ENCODE results near the gene ZFAND6. TPM values are rescaled to one million over a fixed set of nuclear protein-coding genes. Genes with fewer than 3 reads are reported as not detected.

The ZFAND6 gene
- total RNA-seq, 1 donor from 2014 or later, result 101 TPM

DNA sequence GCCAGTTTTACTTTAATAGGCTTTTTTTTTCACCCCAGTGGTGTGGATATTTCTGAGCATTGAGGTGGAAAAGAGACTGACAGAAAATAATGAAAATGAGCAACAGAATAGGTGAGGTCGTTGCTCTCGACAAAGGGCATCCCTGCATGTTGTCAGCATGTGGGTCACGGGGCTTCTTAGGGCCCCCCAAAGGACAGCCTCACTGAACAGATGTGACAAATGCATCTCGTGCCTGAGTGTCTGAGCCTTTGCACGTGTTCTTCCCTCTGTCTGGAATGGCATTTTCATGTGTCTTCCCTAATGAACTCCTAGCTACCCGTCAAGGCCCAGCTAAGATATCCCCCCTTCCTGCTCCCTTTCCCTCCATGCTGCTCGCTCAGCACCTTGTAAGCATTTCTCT, 125.1 kb downstream of the ZFAND6 start:
- ATAC-seq (ENCODE audit: low read depth), result no peak
- H3K4me3 Mint-ChIP-seq, result no peak overlapping the region
- ChIA-PET CTCF (no interaction called here), POLR2A (no interaction called here)
- H3K9me3 Mint-ChIP-seq, result peaks cover 5% of the 10 kb centered on the region
- intact Hi-C loops (cut with micrococcal nuclease), result no loop called here
- H3K4me1 Mint-ChIP-seq, result no peaks in the 10 kb centered on the region
- TF ChIP-seq, protein P1, sequence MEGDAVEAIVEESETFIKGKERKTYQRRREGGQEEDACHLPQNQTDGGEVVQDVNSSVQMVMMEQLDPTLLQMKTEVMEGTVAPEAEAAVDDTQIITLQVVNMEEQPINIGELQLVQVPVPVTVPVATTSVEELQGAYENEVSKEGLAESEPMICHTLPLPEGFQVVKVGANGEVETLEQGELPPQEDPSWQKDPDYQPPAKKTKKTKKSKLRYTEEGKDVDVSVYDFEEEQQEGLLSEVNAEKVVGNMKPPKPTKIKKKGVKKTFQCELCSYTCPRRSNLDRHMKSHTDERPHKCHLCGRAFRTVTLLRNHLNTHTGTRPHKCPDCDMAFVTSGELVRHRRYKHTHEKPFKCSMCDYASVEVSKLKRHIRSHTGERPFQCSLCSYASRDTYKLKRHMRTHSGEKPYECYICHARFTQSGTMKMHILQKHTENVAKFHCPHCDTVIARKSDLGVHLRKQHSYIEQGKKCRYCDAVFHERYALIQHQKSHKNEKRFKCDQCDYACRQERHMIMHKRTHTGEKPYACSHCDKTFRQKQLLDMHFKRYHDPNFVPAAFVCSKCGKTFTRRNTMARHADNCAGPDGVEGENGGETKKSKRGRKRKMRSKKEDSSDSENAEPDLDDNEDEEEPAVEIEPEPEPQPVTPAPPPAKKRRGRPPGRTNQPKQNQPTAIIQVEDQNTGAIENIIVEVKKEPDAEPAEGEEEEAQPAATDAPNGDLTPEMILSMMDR (IDR thresholded peaks at IDR 0.05), result no peak
- no peaks in the 10 kb centered on the region for H3K27me3 Mint-ChIP-seq
- peaks cover 10% of the 10 kb centered on the region for H3K36me3 Mint-ChIP-seq (ENCODE audit: low read depth)
- H3K27ac Mint-ChIP-seq, result no peak overlapping the region
- no peak for DNase-seq

DNA sequence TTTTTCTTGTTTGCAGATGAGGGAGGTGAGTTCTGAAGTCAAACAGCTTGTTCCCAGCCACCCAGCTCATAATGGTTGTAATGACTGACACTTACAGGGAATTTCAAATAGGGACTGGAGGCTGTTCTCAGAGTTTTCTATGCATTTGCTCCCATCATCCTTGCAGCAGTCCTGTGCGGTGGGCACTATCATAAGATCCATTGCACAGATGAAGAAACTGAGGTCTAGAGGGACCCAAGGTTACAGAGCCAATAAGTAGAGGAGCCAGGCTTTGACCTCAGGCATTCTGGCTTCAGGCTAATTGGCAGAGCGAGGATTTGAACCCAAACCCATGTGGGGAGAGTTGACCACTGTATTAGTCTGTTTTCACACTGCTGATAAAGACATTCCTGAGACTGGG, 125.7 kb downstream of the ZFAND6 start:
- POLR2A ChIA-PET, result no interaction called here
- Mint-ChIP-seq H3K36me3 (ENCODE audit: low read depth) (peaks cover 8% of the 10 kb centered on the region), H3K27ac (no peak overlapping the region), H3K27me3 (no peaks in the 10 kb centered on the region), H3K4me3 (no peak overlapping the region), H3K9me3 (peaks cover 5% of the 10 kb centered on the region), H3K4me1 (no peaks in the 10 kb centered on the region)
- DNase-seq, result no peak
- CTCF ChIA-PET, result no interaction called here
- intact Hi-C loops (cut with micrococcal nuclease), result no loop called here
- no peak for ATAC-seq (ENCODE audit: low read depth)
- TF ChIP-seq, protein P1 (IDR thresholded peaks at IDR 0.05), result no peak

- Mint-ChIP-seq H3K27me3 (no peaks in the 10 kb centered on the region), H3K4me1 (no peaks in the 10 kb centered on the region), H3K27ac (no peak overlapping the region), H3K36me3 (ENCODE audit: low read depth) (peaks cover 8% of the 10 kb centered on the region), H3K9me3 (peaks cover 5% of the 10 kb centered on the region), H3K4me3 (no peak overlapping the region)
- intact Hi-C loops (cut with micrococcal nuclease), result no loop called here
- POLR2A ChIA-PET, result no interaction called here
- TF ChIP-seq, protein P1 (IDR thresholded peaks at IDR 0.05), result no peak
- DNase-seq (no peak), ATAC-seq (ENCODE audit: low read depth) (no peak)
- CTCF ChIA-PET, result no interaction called here
Observed at GRCh38 chr15:80186066-80186465, 126.6 kb downstream of the ZFAND6 start.

GRCh38 chr15:80186597-80186996, 127.1 kb downstream of the ZFAND6 start:
- Mint-ChIP-seq H3K27me3 (no peaks in the 10 kb centered on the region), H3K4me3 (no peak overlapping the region), H3K9me3 (peaks cover 5% of the 10 kb centered on the region), H3K36me3 (ENCODE audit: low read depth) (peaks cover 8% of the 10 kb centered on the region), H3K4me1 (no peaks in the 10 kb centered on the region), H3K27ac (no peak overlapping the region)
- ATAC-seq (ENCODE audit: low read depth) (no peak), DNase-seq (no peak)
- ChIA-PET CTCF (no interaction called here), POLR2A (no interaction called here)
- intact Hi-C loops (cut with micrococcal nuclease), result no loop called here
- TF ChIP-seq, protein P1 (IDR thresholded peaks at IDR 0.05), result no peak

Other genes with a start within 250 kb of the ZFAND6 start
- 28.6 and 29.5 TPM in 2 replicates for gene MTHFS, start 162.7 kb upstream of the ZFAND6 start, total RNA-seq
- 181 and 189 TPM in 2 replicates for gene BCL2A1, start 88.5 kb upstream of the ZFAND6 start, total RNA-seq
- gene FAH, start 93.3 kb downstream of the ZFAND6 start, total RNA-seq, result 7.5 and 8.6 TPM in 2 replicates
- not detected in 2 replicates for gene CTXND1, start 192.5 kb downstream of the ZFAND6 start, total RNA-seq